Progenitor cell of endocrine pancreas (in vitro differentiated cells): Measurements from ENCODE around the gene NOTCH1. TPM values are rescaled to one million over a fixed set of nuclear protein-coding genes. Genes with fewer than 3 reads are reported as not detected.

Experiments
- DNase-seq: peaks from one replicate; pipeline ENCODE4 v3.0.0; 2021; ENCODE audit warnings: low spot score; ENCODE audit not compliant: unreplicated experiment
- H3K27ac Mint-ChIP-seq: 2 replicates; pipeline ENCODE4 v1.8.0; 2021; ENCODE audit warnings: mild to moderate bottlenecking, moderate library complexity, mixed read lengths
- H3K27me3 Mint-ChIP-seq: 2 replicates; pipeline ENCODE4 v1.8.0; 2021; ENCODE audit warnings: mixed read lengths
- H3K36me3 Mint-ChIP-seq: 2 replicates; pipeline ENCODE4 v1.8.0; 2022; ENCODE audit warnings: mixed read lengths; ENCODE audit not compliant: insufficient read depth
- H3K4me1 Mint-ChIP-seq: 2 replicates; pipeline ENCODE4 v1.8.0; 2021; ENCODE audit warnings: low read depth, mixed read lengths
- H3K4me3 Mint-ChIP-seq: 2 replicates; pipeline ENCODE4 v1.8.0; 2021; ENCODE audit warnings: low read depth, mild to moderate bottlenecking, moderate library complexity, mixed read lengths
- H3K9me3 Mint-ChIP-seq: 2 replicates; pipeline ENCODE4 v1.8.0; 2021; ENCODE audit warnings: low read depth, mixed read lengths
- total RNA-seq: library from RNA; stranded (reverse); gene quantifications from 2 replicates; pipeline ENCODE4 v1.2.1, GENCODE V29; 2021
- TF ChIP-seq, protein P1 (sequence below): fragments of 200-600 bp; sonication (generic); IDR thresholded peaks from one replicate; pipeline ENCODE4 v1.5.0; 2021; ENCODE audit warnings: antibody characterized with exemption, mild to moderate bottlenecking; ENCODE audit not compliant: unreplicated experiment

NOTCH1 gene
- total RNA-seq, 1 donor from 2014 or later = 130 TPM

DNA sequence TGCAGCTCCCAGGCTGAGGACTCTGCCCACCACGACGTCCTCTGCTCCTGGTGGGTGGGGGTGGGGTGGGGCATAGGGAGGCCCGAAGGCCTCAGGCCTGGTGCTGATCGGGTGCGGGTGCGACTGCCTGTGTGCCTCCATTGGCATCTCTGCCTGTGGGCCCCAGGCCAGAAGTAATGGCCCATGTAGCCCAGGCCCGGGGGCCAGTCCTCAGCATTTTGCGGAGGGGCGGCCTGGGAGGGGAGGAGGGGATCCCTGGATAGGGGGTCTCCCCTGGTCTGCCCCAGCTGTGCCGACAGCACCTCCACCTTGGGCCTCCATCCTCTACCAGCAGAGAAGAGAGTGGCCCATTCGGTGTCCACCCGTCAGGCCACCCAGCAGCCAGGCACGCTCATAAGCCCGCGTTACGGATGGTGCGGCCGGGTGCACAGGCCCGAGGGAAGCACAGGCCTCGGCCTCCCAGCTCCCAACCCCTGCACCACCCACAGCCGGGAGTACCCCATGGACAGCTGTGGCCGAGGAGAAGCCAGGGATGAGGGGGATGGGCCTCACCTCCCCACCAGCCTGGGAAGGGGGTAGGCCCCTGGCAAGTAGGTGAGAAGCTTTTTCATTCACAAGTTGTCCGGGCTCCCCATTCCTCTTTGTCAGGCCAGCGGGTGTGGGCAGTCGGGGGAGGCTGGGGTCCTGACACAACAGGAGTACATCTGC is 1.8 kb upstream of the NOTCH1 start:
- no peak overlapping the region for H3K27ac Mint-ChIP-seq
- TF ChIP-seq, protein P1, sequence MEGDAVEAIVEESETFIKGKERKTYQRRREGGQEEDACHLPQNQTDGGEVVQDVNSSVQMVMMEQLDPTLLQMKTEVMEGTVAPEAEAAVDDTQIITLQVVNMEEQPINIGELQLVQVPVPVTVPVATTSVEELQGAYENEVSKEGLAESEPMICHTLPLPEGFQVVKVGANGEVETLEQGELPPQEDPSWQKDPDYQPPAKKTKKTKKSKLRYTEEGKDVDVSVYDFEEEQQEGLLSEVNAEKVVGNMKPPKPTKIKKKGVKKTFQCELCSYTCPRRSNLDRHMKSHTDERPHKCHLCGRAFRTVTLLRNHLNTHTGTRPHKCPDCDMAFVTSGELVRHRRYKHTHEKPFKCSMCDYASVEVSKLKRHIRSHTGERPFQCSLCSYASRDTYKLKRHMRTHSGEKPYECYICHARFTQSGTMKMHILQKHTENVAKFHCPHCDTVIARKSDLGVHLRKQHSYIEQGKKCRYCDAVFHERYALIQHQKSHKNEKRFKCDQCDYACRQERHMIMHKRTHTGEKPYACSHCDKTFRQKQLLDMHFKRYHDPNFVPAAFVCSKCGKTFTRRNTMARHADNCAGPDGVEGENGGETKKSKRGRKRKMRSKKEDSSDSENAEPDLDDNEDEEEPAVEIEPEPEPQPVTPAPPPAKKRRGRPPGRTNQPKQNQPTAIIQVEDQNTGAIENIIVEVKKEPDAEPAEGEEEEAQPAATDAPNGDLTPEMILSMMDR = no peak
- no peak for DNase-seq
- H3K4me3 Mint-ChIP-seq = no peak overlapping the region
- no peaks in the 10 kb centered on the region for H3K9me3 Mint-ChIP-seq
- peaks cover 7% of the 10 kb centered on the region for H3K27me3 Mint-ChIP-seq
- no peaks in the 10 kb centered on the region for H3K36me3 Mint-ChIP-seq
- peaks cover 18% of the 10 kb centered on the region for H3K4me1 Mint-ChIP-seq

DNA sequence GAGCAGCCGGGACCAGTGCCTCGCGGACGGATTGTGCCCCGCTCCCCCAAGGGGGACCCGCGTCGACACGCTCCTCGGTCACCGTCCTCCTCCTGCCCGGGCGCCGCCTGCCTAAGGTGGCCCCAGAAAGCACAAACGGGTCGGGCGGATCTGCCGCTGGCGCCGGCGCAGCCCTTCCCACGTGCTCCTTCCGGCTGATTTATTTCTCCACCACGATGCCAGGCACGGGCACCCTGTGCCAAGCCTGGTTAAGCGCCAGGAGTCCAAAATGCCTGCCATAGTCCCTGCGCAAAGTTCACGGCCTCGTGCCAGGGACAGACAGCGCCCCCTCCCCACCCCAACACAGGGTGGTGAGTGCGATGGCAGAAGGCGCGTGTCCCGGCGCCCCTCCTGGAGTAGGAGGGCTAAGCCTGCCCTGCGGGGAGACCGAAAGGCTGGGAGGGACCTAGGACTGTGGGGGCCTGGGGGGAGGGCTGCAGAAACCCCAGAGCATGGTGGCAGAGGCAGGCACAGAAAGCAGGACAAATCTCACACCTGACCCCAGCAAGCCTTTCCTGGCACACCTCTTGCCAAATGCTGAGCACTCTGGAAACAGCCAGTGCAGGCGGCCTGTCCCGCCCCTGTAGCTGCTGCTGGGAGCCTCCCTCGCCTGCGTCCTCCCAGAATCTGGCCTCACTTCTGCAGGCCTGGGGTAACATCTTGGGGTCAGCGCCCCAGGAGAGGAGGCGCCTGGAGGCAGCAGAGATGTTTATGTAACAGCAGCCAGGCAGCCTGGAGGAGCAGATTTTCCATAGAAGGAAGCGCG is 1.1 kb upstream of the NOTCH1 start:
- Mint-ChIP-seq H3K4me3 (peak overlapping the region; percentile 71), H3K27me3 (peaks cover 2% of the 10 kb centered on the region), H3K9me3 (no peaks in the 10 kb centered on the region), H3K27ac (peak overlapping the region; percentile 67), H3K4me1 (peaks cover 19% of the 10 kb centered on the region), H3K36me3 (peaks cover 2% of the 10 kb centered on the region)
- DNase-seq = no peak
- TF ChIP-seq, protein P1 = peak; percentile 19

DNA sequence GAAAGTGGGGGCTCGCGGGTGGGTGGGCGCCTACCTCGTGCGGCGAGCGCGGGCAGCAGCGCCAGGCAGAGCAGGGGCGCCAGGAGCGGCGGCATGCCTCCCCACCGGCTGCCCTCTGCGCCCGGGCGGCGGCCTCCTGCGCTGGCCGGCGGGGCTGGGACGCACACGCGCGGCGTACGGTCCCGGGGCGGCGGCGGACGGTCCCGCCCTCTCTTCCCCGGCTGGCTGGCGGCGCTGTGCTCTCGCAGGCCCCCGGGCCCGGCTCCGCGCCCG is 220 bp downstream of the NOTCH1 start:
- H3K27me3 Mint-ChIP-seq = peaks cover 2% of the 10 kb centered on the region
- peaks cover 15% of the 10 kb centered on the region for H3K4me1 Mint-ChIP-seq
- DNase-seq = no peak
- TF ChIP-seq, protein P1 = no peak
- no peak overlapping the region for H3K4me3 Mint-ChIP-seq
- H3K36me3 Mint-ChIP-seq = peaks cover 3% of the 10 kb centered on the region
- H3K9me3 Mint-ChIP-seq = no peaks in the 10 kb centered on the region
- no peak overlapping the region for H3K27ac Mint-ChIP-seq

DNA sequence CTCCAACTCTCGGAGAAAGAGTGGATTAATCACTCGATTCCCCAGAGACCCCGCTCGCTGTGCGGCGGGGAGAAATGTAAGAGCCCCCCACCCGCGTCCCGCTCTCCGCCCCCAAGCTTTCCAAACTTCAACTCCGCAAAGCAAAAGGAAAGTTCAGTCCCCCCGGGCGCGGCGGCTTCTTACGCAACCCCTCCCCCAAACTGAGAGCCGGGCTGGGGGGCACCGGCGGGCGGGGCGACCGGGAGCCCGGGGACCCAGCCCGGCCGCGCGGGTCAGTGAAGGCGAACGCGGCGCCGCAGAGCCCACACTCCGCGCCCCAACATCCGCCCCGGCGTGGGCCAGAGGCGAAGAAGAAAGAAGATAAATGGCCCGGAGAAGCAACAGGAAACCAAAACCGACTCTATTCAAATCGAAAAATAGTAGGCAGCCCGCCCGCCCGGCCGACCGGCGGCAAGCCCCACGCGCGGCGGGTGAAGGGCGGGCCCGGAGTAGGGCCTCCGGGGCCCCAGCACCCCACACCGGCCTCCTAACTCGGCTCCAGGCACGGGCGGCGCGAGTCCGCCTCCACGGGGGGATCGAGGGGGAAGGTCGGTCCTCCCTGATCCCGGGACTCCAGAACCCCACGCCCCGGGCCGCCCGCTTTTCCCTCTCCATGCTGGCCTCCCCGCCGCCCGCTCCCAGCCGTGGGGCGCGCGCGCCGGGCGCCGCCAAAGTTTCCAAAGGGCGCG is 720 bp downstream of the NOTCH1 start:
- peaks cover 15% of the 10 kb centered on the region for H3K4me1 Mint-ChIP-seq
- TF ChIP-seq, protein P1 = no peak
- H3K36me3 Mint-ChIP-seq = peaks cover 3% of the 10 kb centered on the region
- H3K9me3 Mint-ChIP-seq = no peaks in the 10 kb centered on the region
- DNase-seq = no peak
- peak overlapping the region; percentile 90 for H3K27ac Mint-ChIP-seq
- H3K27me3 Mint-ChIP-seq = peaks cover 2% of the 10 kb centered on the region
- H3K4me3 Mint-ChIP-seq = peak overlapping the region; percentile 85

DNA sequence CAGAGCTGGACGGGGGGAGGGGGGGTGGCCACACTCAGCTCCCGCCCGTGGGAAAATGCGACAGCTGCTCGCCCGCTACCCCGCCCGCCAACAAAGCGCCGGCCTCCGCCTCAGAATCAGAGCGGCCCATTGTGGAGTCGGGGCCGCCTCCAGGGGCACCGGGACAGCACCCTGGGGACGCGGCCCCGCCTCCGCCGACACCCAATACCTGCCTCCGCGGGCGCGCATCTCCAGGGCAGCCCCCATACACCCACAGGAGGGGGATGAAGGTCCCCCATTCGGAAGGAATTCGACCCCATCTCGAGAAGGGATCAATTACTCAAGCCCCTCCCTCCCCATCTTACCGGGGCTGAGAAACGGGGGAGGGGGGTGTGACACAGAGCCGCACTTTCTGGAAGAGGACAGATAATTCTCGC is 1.3 kb downstream of the NOTCH1 start:
- Mint-ChIP-seq H3K36me3 (peaks cover 3% of the 10 kb centered on the region), H3K4me3 (peak overlapping the region; percentile 85), H3K27me3 (peaks cover 2% of the 10 kb centered on the region), H3K4me1 (peaks cover 15% of the 10 kb centered on the region), H3K9me3 (no peaks in the 10 kb centered on the region), H3K27ac (peak overlapping the region; percentile 92)
- DNase-seq = peak; percentile 39
- TF ChIP-seq, protein P1 = no peak
